GM18511 (cell line): ENCODE data around the gene GSTM5.
"Not testable (repeated sequence)": the region's sequence is repeated elsewhere in the genome, so short reads cannot be mapped to it uniquely, and the experiment has no call there.

Source experiments
- ATAC-seq: cut with Tn5 transposase; IDR thresholded peaks from one replicate; pipeline ENCODE4 v1.9.1; 2021; ENCODE audit warnings: mild to moderate bottlenecking, moderate library complexity; ENCODE audit not compliant: unreplicated experiment

Gene GSTM5

DNA sequence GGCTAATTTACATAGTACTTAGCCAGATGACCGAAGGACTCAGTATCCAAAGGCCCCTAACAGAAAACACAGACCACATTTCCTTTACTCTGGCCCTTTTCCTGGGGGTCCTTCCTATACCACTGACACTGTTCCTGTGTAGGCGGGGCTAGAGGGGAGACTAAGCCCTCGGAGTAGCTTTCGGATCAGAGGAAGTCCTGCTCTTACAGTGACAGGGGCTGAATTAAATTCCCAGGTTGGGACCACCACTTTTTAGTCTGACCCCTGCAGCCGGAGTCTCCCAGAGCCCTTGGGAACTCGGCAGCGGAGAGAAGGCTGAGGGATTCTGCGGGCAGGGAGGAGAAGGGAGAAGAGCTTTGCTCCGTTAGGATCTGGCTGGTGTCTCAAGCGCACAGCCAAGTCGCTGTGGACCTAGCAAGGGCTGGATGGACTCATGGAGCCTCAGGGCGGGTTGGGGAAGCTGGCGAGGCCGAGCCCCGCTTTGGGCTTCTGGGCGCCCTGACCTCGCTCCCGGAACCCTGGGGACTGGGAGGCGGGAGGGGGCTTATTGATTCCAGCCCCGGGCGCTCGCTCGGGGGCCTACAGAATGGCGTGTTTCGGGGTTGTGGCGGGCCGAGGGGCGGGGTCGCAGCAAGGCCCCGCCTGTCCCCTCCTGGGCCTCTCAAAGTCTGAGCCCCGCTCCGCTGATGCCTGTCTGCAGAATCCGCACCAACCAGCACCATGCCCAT is at the start of gene GSTM5:
Gene GSTM5 (plus strand): TSS at position 659 of the 728 bp plus-strand sequence. CDS start 62 bp downstream, at position 721.
- ATAC-seq, result not testable (repeated sequence)

DNA sequence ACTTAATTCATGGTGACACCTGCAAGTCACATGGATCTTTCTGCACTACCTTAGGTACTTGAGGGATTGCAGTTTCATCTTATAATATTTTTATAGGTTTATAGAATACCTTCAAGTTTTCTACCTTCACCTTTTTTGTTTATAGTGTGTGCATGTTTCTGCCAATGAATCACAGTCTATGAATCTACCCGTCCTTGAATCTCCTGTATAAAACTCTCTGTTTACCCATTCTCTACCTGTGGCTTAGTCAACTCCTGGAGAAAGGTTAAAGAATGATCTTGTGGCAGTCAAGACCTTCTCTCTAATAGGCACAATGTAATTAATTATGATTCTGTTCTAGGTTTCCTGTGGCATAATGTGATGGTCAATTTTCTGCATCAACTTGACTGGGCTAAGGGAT is 47.4 kb upstream of the GSTM5 start:
- ATAC-seq, result no peak

DNA sequence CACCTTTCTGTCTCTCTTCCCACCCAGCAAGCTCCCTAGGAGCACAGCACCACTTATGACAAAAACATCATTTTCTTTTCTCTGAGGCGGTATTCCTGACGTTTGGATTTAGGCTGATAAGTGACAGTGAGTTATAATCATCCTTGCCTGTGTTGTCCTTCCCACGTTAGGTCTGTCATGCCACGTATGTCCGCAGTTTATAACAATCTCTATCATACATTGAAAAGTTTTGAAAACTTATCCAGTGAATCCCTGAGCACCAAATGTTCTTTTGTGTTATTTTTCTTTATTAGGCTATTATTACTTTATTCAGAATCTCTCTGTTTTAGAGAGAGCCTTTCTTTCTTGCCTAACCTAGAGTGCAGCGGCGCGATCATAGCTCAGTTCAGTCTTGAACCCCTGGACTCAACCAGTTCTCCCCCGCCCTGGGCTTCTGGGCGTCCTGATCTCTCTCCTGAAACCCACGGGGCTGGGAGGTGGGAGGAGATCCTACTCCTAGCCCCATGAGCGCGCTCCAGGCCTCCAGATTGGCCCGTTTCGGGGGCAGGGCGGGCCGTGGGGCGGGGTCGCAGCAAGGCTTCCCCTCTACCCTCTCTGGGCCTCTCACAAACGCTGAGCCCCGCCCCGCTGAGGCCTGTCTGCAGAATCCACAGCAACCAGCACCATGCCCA is 44.5 kb upstream of the GSTM5 start, which contains the start of gene GSTM2:
Gene GSTM2 (plus strand): TSS at position 606 of the 671 bp plus-strand sequence. CDS start 59 bp downstream, at position 665.
- ATAC-seq, result peak; percentile 96

DNA sequence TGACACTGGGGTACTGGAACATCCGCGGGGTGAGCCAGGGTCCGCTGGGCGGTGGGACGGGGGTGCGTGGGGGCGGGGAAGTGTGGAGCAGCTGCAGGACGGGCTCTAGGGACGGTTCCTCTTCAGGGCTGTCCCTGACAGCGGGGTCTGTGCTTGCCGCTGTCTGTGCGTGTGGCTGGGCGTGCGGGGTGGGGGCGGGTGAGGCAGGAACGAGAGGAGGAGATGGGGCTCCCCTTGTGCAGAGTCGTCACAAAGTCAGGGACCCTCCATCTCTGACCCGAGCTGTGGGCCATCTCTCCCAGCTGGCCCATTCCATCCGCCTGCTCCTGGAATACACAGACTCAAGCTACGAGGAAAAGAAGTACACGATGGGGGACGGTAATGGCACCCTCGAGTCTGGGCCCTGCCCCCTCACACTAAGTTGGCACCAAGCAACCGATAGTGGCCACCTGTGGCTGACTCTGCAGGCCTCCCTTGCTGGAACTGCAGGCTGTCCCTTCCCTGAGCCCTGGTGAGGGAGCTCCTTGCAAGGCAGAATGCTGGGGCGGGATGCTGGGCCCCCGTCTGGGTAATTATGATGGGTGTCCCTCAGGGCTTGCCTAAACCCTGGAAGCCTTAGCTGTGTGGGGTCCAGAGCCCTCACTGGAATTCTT is 43.8 kb upstream of the GSTM5 start:
- peak; percentile 43 for ATAC-seq

DNA sequence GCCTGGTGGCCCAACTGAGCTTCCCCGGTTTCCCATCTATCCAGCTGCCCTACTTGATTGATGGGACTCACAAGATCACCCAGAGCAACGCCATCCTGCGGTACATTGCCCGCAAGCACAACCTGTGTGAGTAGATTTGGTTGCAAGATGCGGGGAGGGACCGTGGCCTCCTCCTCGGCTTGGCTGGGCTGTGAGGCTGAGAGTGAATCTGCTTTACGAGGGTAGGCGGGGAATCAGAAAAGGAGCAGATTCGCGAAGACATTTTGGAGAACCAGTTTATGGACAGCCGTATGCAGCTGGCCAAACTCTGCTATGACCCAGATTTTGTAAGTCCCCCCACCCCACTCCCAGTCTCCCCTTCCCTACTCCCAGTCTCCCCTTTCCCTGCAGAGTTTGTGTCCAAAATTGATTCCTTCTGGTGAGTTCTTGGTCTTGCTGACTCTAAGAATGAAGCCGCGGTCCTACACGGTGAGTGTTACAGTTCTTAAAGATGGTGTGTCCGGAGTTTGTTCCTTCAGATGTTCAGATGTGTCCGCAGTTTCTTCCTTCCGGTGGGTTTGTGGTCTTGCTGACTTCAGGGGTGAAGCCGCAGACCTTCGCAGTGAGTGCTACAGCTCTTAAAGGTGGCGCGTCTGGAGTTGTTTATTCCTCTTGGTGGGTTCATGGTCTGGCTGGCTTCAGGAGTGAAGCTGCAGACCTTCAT is 42.7 kb upstream of the GSTM5 start:
- ATAC-seq, result no peak

DNA sequence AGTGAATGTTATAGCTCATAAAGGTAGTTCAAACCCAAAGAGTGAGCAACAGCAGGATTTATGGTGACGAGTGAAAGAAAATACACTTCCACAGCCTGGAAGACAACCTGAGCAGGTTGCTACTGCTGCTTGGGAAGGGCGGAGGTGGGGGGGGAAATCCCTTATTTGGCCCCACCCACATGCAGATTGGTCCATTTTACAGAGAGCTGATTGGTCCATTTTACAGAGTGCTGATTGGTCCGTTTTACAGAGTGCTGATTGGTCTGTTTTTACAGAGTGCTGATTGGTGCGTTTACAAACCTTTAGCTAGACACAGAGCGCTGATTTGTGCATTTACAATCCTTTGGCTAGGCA is 42.1 kb upstream of the GSTM5 start:
- ATAC-seq, result not testable (repeated sequence)

DNA sequence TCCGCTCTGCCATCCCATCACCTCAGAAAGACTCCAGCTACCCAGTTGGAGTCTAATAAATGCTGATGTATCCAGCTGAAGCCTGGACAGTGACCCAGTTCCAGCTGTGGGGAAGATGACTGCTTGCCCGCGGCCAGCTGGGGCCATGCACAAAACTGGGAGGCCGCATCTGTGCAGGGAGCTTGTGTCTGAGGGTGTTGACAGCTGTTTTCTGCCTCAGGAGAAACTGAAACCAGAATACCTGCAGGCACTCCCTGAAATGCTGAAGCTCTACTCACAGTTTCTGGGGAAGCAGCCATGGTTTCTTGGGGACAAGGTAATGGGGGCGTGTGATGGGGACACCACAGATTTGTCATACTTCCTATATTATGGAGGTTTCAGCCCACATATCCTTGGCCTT is 41.0 kb upstream of the GSTM5 start:
- no peak for ATAC-seq

DNA sequence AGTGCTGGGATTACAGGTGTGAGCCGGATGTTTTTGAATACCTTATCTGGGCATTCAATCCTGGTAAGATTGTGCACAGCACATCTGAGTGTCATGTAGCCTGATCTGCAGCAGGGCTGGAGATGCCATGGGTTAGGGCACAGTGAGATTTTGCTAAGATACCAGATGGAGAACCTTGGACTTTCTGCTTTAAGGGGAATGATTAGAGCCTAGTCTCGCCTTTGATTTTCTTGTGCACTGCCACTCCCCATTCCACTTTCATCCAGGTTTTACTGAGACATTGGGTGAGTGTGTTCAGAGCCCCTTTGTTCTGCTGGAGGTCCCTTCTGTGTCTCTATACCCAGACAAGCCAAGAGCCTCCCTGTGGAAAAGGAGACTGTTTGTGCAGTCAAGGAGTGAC is 38.2 kb upstream of the GSTM5 start:
- not testable (repeated sequence) for ATAC-seq

DNA sequence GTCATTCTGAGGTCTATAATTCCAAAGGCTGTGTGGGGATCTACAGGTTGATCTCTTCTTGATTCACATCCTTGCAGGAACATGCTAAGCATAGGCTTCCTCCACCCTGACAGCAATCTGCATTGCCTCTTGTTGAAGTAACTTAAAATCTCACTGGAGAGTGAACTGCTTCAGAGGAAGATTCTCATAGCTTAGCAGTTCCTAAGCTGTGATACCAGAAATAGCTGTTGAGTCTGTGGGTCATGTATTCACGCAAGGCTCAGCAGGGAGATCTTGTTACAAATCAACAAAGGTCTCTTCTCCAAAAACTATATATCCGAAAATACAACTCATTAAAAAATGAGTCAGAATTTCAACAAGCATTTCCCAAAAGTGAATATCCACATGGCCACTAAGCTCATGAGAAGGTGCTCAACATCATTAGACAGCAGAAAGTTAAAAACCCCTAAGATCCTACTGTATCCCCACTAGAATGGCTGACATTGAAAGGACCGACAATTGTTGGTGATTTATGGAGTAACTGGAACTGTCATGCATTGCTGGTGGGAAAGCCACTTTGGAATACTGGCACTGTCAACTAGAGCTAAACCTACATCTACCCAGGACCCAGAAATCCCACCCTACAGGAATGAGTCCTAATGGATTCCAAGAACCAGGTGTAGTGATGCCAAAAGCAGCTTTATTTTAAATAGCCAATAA is 35.2 kb upstream of the GSTM5 start:
- not testable (repeated sequence) for ATAC-seq

DNA sequence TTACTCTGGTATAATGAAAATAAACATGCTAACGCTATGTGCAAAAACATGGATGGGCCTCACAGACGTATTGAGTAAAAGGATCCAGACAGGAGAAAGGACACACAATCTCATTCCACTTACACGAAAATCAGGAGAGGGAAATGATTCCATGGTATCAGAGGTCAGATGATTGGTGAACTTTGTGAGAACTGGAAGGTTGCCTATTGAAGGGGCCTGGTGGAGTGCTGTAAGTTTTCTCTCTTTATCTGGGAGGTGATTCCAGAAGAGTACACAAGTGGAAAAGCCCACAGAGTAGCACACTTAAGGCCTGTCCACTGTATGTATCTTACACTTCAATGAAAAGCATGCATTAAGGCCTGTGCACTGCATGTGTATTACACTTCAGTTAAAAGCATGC is 34.6 kb upstream of the GSTM5 start:
- ATAC-seq, result no peak

DNA sequence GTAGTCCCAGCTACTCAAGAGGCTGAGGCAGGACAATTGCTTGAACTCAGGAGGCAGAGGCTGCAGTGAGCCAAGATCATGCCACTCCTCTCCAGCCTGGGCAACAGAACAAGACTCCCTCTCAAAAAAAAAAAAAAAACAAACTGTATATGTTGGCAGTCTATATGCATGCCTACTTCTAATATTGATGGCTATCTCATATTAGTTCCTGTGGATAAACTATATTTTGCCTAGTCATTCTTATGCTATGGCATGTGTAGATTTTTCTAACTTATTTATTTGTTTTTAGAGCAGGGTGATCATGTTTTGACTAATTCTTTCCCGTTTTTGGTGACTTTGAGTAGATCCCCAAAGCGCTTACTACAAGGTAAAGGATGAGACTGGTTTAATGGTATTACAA is 33.4 kb upstream of the GSTM5 start:
- ATAC-seq, result not testable (repeated sequence)

DNA sequence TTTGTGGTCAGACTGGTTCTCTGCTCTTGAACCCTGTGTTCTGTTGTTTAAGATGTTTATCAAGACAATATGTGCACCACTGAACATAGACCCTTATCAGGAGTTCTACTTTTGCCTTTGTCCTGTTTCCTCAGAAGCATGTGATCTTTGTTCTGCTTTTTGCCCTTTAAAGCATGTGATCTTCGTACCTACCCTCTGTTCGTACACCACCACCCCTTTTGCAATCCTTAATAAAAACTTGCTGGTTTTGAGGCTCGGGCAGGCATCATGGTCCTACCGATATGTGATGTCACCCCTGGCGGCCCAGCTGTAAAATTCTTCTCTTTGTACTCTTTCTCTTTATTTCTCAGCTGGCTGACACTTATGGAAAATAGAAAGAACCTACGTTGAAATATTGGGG is 27.3 kb upstream of the GSTM5 start:
- not testable (repeated sequence) for ATAC-seq

DNA sequence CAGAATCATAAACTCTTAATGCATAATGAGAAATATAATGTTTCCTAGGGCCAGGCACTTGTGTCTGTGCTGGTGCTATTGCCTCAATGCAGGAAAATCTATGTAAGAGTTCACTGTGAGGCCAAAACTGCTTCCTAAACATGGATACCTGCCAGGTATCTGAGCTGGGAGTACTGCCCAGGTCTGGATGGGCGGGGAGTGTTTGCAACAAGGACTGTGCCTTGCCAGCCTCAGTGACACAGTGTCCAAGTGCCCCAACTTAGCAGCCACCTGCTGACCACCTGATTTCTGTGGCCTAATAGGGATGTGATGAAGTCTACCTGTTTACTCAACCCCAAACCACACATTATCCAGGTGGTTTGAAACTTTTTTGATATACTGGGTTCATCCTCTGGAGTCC is 26.7 kb upstream of the GSTM5 start:
- not testable (repeated sequence) for ATAC-seq

DNA sequence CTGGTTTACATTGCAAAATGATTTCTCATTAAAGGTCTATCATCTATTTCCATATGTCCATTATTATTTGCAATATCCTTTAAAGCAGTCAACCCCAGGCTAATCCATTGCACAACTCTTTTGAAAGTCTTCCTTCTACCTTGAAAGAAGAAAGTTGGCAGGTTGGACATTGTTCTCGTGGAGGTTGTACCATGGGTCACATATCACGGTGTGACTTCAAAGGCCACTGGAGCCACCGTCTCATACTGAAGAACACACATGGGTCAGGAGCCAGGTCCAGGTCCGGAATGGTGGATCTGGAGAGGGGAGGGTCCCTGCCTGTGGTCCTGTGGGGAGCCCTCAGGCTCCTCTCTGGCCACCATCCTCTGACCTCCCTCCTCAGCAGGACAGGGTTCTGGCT is 26.2 kb upstream of the GSTM5 start:
- not testable (repeated sequence) for ATAC-seq

DNA sequence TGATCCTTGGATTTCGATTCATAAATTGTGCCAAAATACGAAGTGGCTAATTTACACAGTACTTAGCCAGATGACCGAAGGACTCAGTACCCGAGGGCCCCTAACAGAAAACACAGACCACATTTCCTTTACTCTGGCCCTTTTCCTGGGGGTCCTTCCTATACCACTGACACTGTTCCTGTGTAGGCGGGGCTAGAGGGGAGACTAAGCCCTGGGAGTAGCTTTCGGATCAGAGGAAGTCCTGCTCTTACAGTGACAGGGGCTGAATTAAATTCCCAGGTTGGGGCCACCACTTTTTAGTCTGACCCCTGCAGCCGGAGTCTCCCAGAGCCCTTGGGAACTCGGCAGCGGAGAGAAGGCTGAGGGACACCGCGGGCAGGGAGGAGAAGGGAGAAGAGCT is 24.9 kb upstream of the GSTM5 start:
- ATAC-seq, result not testable (repeated sequence)

DNA sequence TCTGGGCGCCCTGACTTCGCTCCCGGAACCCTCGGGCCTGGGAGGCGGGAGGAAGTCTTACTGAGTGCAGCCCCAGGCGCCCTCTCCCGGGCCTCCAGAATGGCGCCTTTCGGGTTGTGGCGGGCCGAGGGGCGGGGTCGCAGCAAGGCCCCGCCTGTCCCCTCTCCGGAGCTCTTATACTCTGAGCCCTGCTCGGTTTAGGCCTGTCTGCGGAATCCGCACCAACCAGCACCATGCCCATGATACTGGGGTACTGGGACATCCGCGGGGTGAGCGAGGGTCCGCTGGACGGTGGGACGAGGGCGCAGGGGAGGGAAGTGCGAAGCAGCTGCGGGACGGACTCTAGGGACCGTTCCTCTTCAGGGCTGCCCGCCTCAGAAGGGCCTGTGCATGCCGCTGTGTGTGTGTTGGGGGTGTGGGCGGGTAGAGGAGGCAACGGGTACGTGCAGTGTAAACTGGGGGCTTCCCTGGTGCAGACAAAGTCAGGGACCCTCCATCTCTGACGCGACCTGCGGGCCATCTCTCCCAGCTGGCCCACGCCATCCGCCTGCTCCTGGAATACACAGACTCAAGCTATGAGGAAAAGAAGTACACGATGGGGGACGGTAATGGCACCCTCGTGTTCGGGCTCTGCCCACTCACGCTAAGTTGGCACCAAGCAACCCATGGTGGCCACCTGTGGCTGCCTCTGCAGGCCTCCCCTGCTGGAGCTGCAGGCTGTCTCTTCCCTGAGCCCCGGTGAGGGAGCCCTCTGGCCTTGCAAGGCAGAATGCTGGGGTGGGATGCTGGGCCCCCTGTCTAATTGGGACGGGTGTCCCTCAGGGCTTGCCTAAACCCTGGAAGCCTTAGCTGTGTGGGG is 24.2 kb upstream of the GSTM5 start, which contains the start of gene GSTM1:
Gene GSTM1 (plus strand): TSS at position 177 of the 859 bp plus-strand sequence. CDS start 57 bp downstream, at position 234.
- no peak for ATAC-seq

DNA sequence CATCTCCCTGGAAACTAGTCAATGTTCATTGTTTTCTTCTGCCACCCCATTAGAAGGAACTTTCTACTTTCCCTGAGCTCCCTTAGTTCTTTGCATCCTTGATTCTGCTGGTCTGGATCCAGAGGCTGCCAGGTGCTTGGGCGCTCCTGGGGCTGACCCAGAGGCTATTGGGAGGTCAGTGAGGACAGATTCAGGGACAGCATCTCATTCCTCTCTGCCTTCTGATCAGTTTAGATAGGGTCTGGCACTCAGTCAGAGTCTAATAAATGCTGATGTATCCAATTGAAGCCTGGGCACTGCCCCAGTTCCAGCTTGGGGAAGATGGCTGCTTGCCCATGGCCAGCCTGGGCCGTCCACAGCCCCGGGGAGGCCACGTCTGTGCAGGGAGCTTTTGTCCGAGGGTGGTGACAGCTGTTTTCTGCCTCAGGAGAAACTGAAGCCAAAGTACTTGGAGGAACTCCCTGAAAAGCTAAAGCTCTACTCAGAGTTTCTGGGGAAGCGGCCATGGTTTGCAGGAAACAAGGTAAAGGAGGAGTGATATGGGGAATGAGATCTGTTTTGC is 22.1 kb upstream of the GSTM5 start:
- ATAC-seq, result no peak

DNA sequence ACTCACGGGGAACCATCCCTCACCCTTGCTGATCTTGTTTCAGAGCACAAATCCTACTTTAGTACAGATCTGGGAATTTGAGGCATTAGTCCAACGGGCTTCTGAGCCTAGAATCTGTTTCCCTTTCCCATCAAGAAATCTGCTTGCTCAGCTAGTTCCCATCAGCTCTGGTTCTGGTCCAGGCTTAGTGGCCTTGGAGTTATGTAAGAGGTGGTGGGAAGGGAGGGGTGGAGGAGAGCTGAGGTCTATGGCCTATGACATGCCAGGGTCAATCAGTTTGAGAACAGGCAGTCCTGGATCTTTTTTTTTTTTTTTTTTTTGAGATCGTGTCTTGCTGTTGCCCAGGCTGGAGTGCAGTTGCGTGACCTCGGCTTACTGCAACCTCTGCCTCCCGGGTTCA is 20.3 kb upstream of the GSTM5 start:
- no peak for ATAC-seq

DNA sequence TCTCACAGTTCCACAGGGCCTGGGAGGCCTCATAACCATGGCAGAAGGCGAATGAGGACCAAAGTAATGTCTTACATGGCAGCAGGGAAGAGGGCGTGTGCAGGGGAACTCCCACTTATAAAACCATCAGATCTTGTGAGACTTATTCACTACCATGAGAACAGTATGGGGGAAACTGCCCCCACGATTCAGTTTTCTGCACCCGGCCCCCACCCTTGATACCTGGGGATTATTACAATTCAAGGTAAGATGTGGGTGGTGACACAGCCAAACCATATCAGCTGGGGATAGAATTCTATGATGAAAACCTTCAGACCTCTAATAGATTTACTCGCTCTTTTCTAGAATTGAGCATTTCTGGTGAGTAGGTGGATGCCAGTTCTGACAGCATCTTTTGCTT is 17.7 kb upstream of the GSTM5 start:
- not testable (repeated sequence) for ATAC-seq
